Measurements from ENCODE around the gene LCOR.

LCOR gene

DNA sequence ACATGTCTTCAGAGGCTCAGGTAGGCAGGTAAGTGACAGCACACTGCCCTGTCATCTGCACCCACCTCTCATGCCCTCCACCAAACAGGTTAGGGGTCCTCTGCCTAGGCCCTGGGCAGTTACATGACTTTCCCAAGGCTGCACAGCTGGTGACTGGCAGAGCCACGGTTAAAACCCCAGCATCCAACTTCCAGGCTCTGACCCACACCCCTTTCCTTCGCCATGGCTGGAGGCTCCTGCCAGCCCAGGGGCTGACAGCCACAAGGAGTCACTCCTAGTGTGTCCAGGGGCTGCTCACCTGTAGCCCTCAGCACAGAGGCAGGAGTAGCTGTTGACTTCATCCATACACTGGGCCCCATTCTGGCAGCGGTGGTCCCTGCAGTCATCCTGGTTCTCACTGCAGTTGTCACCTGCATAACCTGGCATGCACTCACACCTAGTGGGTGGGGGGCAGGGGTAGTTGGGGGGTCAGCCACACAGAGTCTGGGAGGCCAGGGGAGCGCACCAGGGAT is 178.7 kb downstream of the LCOR start:
- Histone ChIP-seq H3K9ac (ENCODE audit: low read length) (no peak overlapping the region), H3K9me3 (replicated peaks; ENCODE audit: insufficient read depth, low read length) (no peaks in the 10 kb centered on the region), H3K4me2 (ENCODE audit: low read depth, low read length) (no peak overlapping the region), H2AFZ (ENCODE audit: low read length) (no peak overlapping the region), H3K4me1 (ENCODE audit: low read length) (no peaks in the 10 kb centered on the region), H4K20me1 (ENCODE audit: insufficient read depth, low read length) (no peaks in the 10 kb centered on the region), H3K36me3 (replicated peaks; ENCODE audit: insufficient read depth, low read length) (no peaks in the 10 kb centered on the region), H3K4me3 (ENCODE audit: low read length) (no peak overlapping the region), H3K27me3 (replicated peaks; ENCODE audit: insufficient read depth, low read length) (no peaks in the 10 kb centered on the region), H3K9me2 (replicated peaks; ENCODE audit: insufficient read depth, low read length) (no peaks in the 10 kb centered on the region), H3K27ac (ENCODE audit: low read length) (no peak overlapping the region), H3F3A (ENCODE audit: insufficient read depth, low read length) (no peaks in the 10 kb centered on the region), H3K79me2 (ENCODE audit: low read length) (no peaks in the 10 kb centered on the region)
- DNase-seq: no peak
- TF ChIP-seq CTCF (IDR thresholded peaks at IDR 0.05; ENCODE audit: low read length): no peak
- TF ChIP-seq EZH2 (optimal IDR thresholded peaks at IDR 0.05; ENCODE audit: low read depth, low read length): no peak
- TF ChIP-seq EZH2phosphoT487 (IDR thresholded peaks at IDR 0.05; ENCODE audit: low read length): no peak

GRCh38 chr10:97011397-97011796 is 179.3 kb downstream of the LCOR start:
- Histone ChIP-seq H3K36me3 (replicated peaks; ENCODE audit: insufficient read depth, low read length) (no peaks in the 10 kb centered on the region), H3K27ac (ENCODE audit: low read length) (no peak overlapping the region), H3K27me3 (replicated peaks; ENCODE audit: insufficient read depth, low read length) (no peaks in the 10 kb centered on the region), H3K9ac (ENCODE audit: low read length) (no peak overlapping the region), H2AFZ (ENCODE audit: low read length) (no peak overlapping the region), H3K9me3 (replicated peaks; ENCODE audit: insufficient read depth, low read length) (no peaks in the 10 kb centered on the region), H3K4me2 (ENCODE audit: low read depth, low read length) (no peak overlapping the region), H3K4me3 (ENCODE audit: low read length) (no peak overlapping the region), H3K9me2 (replicated peaks; ENCODE audit: insufficient read depth, low read length) (no peaks in the 10 kb centered on the region), H4K20me1 (ENCODE audit: insufficient read depth, low read length) (no peaks in the 10 kb centered on the region), H3K79me2 (ENCODE audit: low read length) (no peaks in the 10 kb centered on the region), H3K4me1 (ENCODE audit: low read length) (peaks cover 3% of the 10 kb centered on the region; the same call in 1 of the 2 replicates), H3F3A (ENCODE audit: insufficient read depth, low read length) (peaks cover 3% of the 10 kb centered on the region; the same call in 1 of the 2 replicates)
- DNase-seq: no peak
- TF ChIP-seq CTCF (IDR thresholded peaks at IDR 0.05; ENCODE audit: low read length) (no peak), EZH2 (optimal IDR thresholded peaks at IDR 0.05; ENCODE audit: low read depth, low read length) (no peak), EZH2phosphoT487 (IDR thresholded peaks at IDR 0.05; ENCODE audit: low read length) (no peak)

DNA sequence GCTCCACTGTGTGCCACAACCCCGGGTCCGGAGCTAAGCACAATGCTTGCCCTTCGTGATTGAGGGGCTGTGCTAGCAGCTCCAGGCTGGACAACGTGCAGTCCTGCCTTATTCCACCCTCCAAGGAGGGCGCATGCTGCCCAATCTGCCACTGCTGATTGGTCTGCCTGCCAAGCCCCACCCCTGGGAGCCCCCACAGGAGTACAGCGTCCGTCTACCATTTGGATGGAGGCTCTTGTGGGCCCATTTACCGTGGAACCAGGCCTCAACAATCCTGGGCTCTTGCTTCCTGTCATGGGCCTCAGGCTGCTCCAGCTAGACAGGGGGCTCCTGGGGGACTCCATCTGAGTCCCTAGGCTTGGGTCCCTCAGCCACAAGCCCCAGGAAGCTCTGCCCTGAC is 180.4 kb downstream of the LCOR start:
- Histone ChIP-seq H3K9me3 (replicated peaks; ENCODE audit: insufficient read depth, low read length) (no peaks in the 10 kb centered on the region), H4K20me1 (ENCODE audit: insufficient read depth, low read length) (no peaks in the 10 kb centered on the region), H3K36me3 (replicated peaks; ENCODE audit: insufficient read depth, low read length) (no peaks in the 10 kb centered on the region), H3K4me2 (ENCODE audit: low read depth, low read length) (no peak overlapping the region), H3K9ac (ENCODE audit: low read length) (no peak overlapping the region), H3K27me3 (replicated peaks; ENCODE audit: insufficient read depth, low read length) (no peaks in the 10 kb centered on the region), H3F3A (ENCODE audit: insufficient read depth, low read length) (peaks cover 9% of the 10 kb centered on the region), H3K79me2 (ENCODE audit: low read length) (no peaks in the 10 kb centered on the region), H2AFZ (ENCODE audit: low read length) (no peak overlapping the region), H3K9me2 (replicated peaks; ENCODE audit: insufficient read depth, low read length) (no peaks in the 10 kb centered on the region), H3K4me1 (ENCODE audit: low read length) (peaks cover 11% of the 10 kb centered on the region), H3K4me3 (ENCODE audit: low read length) (no peak overlapping the region), H3K27ac (ENCODE audit: low read length) (no peak overlapping the region)
- no peak for DNase-seq
- no peak for TF ChIP-seq EZH2phosphoT487 (IDR thresholded peaks at IDR 0.05; ENCODE audit: low read length)
- no peak for TF ChIP-seq CTCF (IDR thresholded peaks at IDR 0.05; ENCODE audit: low read length)
- no peak for TF ChIP-seq EZH2 (optimal IDR thresholded peaks at IDR 0.05; ENCODE audit: low read depth, low read length)
